HEK293T (cell line): ENCODE data around the gene FBXO44.
A peak's percentile ranks its signal among the peaks of the same experiment; 100 is the strongest.

Source experiments
- CTCF ChIA-PET: fragments of 350-600 bp; formaldehyde crosslinking; extraction: SDS; loops from one replicate; lab custom pipeline; 2021; ENCODE audit warnings: antibody characterized with exemption, inconsistent platforms; lab: Yijun Ruan, JAX
- POLR2A ChIA-PET: fragments of 350-600 bp; formaldehyde crosslinking; extraction: SDS; loops from one replicate; lab custom pipeline; 2020; ENCODE audit warnings: antibody characterized with exemption, inconsistent platforms; lab: Yijun Ruan, JAX
- DNase-seq: peaks from one replicate; pipeline ENCODE4 v3.0.0; 2012; ENCODE audit warnings: mixed read lengths; ENCODE audit errors: extremely low spot score
- ARNT ChIP-seq: fragments of 450-650 bp; IDR thresholded peaks from 2 replicates; pipeline ENCODE4 v1.6.1; 2017; ENCODE audit warnings: mild to moderate bottlenecking
- BHLHE40 ChIP-seq: fragments of 450-650 bp; IDR thresholded peaks from 2 replicates; pipeline ENCODE4 v1.6.1; 2016; ENCODE audit warnings: mild to moderate bottlenecking, moderate library complexity, borderline replicate concordance
- CTBP1 ChIP-seq: fragments of 450-650 bp; IDR thresholded peaks from 2 replicates; pipeline ENCODE4 v1.6.1; 2016; ENCODE audit warnings: borderline replicate concordance
- ELF4 ChIP-seq: fragments of 450-650 bp; IDR thresholded peaks from 2 replicates; pipeline ENCODE4 v1.6.1; 2017; ENCODE audit warnings: antibody characterized with exemption
- FOXA1 ChIP-seq: fragments of 450-650 bp; IDR thresholded peaks from 2 replicates; pipeline ENCODE4 v1.6.1; 2016; ENCODE audit warnings: mild to moderate bottlenecking
- FOXK2 ChIP-seq: fragments of 450-650 bp; IDR thresholded peaks from 2 replicates; pipeline ENCODE4 v1.6.1; 2016; ENCODE audit warnings: mild to moderate bottlenecking
- HDGF ChIP-seq: fragments of 450-650 bp; IDR thresholded peaks from 2 replicates; pipeline ENCODE4 v1.6.1; 2017; ENCODE audit warnings: antibody characterized with exemption, borderline replicate concordance
- L3MBTL2 ChIP-seq: fragments of 450-650 bp; conservative IDR thresholded peaks from 2 replicates; pipeline ENCODE4 v1.6.1; 2016; ENCODE audit warnings: mild to moderate bottlenecking
- LEF1 ChIP-seq: fragments of 450-650 bp; IDR thresholded peaks from 2 replicates; pipeline ENCODE4 v1.6.1; 2017; ENCODE audit warnings: mild to moderate bottlenecking, borderline replicate concordance
- NFRKB ChIP-seq: fragments of 450-650 bp; IDR thresholded peaks from 2 replicates; pipeline ENCODE4 v1.6.1; 2016; ENCODE audit warnings: mild to moderate bottlenecking, moderate library complexity
- PKNOX1 ChIP-seq: fragments of 450-650 bp; IDR thresholded peaks from 2 replicates; pipeline ENCODE4 v1.6.1; 2016
- SP1 ChIP-seq: fragments of 450-650 bp; IDR thresholded peaks from 2 replicates; pipeline ENCODE4 v1.6.1; 2017
- SUZ12 ChIP-seq: fragments of 450-650 bp; IDR thresholded peaks from 2 replicates; pipeline ENCODE4 v1.6.1; 2016; ENCODE audit warnings: mild to moderate bottlenecking
- TARDBP ChIP-seq: fragments of 450-650 bp; IDR thresholded peaks from 2 replicates; pipeline ENCODE4 v1.6.1; 2016
- ZNF384 ChIP-seq: fragments of 450-650 bp; IDR thresholded peaks from 2 replicates; pipeline ENCODE4 v1.6.1; 2016

The FBXO44 gene

GRCh38 chr1:11701551-11701961, 46.9 kb downstream of the FBXO44 start:
- ChIA-PET POLR2A (no interaction called here), CTCF (no interaction called here)
- DNase-seq = no peak
- TF ChIP-seq NFRKB = no peak
- TF ChIP-seq SP1 = no peak
- TF ChIP-seq FOXA1 = no peak
- TF ChIP-seq SUZ12 = no peak
- no peak for TF ChIP-seq BHLHE40
- no peak for TF ChIP-seq ZNF384
- no peak for TF ChIP-seq FOXK2

GRCh38 chr1:11701981-11702803, 47.5 kb downstream of the FBXO44 start:
- ChIA-PET POLR2A (no interaction called here), CTCF (no interaction called here)
- TF ChIP-seq PKNOX1 = no peak
- TF ChIP-seq ZNF384 = no peak
- TF ChIP-seq TARDBP = peak; percentile 46; the same call in 1 of the 2 replicates
- TF ChIP-seq LEF1 = no peak
- DNase-seq = no peak

- ChIA-PET POLR2A (no interaction called here), CTCF (interaction anchor here (0.6 kb wide), 1 partner anchor 101 kb away, joined by 3 read pairs; no protein-coding TSS in a partner anchor)
- no peak for DNase-seq
- no peak for TF ChIP-seq LEF1
These were observed 48.9 kb downstream of the FBXO44 start for GRCh38 chr1:11703357-11704193.

GRCh38 chr1:11704194-11704529, 49.5 kb downstream of the FBXO44 start:
- ChIA-PET CTCF (interaction anchor here (2.0 kb wide), 1 partner anchor 15 kb away, joined by 5 read pairs; no protein-coding TSS in a partner anchor), POLR2A (no interaction called here)
- no peak for DNase-seq
- TF ChIP-seq BHLHE40 = no peak
- no peak for TF ChIP-seq NFRKB
- TF ChIP-seq PKNOX1 = peak; percentile 79
- no peak for TF ChIP-seq SP1

- TF ChIP-seq FOXA1 (no peak), PKNOX1 (peak; percentile 32; the same call in 1 of the 2 replicates)
- no peak for DNase-seq
- CTCF ChIA-PET = interaction anchor here (1.1 to 2.0 kb wide), 2 partner anchors 15 to 55 kb away, joined by 3 to 5 read pairs; no protein-coding TSS in a partner anchor
- POLR2A ChIA-PET = no interaction called here
These were observed 50.2 kb downstream of the FBXO44 start for GRCh38 chr1:11704691-11705475.

GRCh38 chr1:11705596-11705995, 50.9 kb downstream of the FBXO44 start:
- DNase-seq = no peak
- ChIA-PET CTCF (interaction anchor here (1.1 to 2.0 kb wide), 2 partner anchors 14 to 56 kb away, joined by 3 to 5 read pairs; no protein-coding TSS in a partner anchor), POLR2A (no interaction called here)
- TF ChIP-seq ELF4 (no peak), PKNOX1 (no peak), L3MBTL2 (no peak), SUZ12 (no peak), ZNF384 (no peak)

GRCh38 chr1:11706292-11706691, 51.6 kb downstream of the FBXO44 start:
- ChIA-PET CTCF (interaction anchor here (1.1 to 2.0 kb wide), 3 partner anchors 11 to 56 kb away, joined by 3 to 5 read pairs (median 3); no protein-coding TSS in a partner anchor), POLR2A (no interaction called here)
- no peak for TF ChIP-seq LEF1
- TF ChIP-seq HDGF = no peak
- no peak for TF ChIP-seq ARNT
- TF ChIP-seq FOXK2 = no peak
- TF ChIP-seq ZNF384 = no peak
- no peak for TF ChIP-seq CTBP1
- no peak for TF ChIP-seq FOXA1
- DNase-seq = no peak
